Spleen (tissue), 11 donors: ENCODE measurements around the gene CECR2. TPM values are rescaled to one million over a fixed set of nuclear protein-coding genes. Genes with fewer than 3 reads are reported as not detected.
A peak's percentile ranks its signal among the peaks of the same experiment; 100 is the strongest.

ENCODE experiments used
- DNase-seq: peaks from one replicate; pipeline ENCODE4 v3.0.0-alpha.2; 2020
- H3K27ac ChIP-seq, 8 donors: fragments of 200-600 bp; sonication (generic) in 7 of 8; 1 replicate in 4 of 8; 2 replicates in 4 of 8; pipeline versions ENCODE4 v1.5.0 to v1.8.0; 2016 to 2021; ENCODE audit warnings: inconsistent platforms in 4 of 8, mild to moderate bottlenecking in 4 of 8, moderate library complexity in 1 of 8
- H3K27me3 ChIP-seq, 7 donors: fragments of 200-600 bp; sonication (generic) in 6 of 7; replicated peaks in 1 of 7; 1 replicate in 4 of 7; 2 replicates in 3 of 7; pipeline versions ENCODE4 v1.5.0 to v1.8.0; 2016 to 2021; ENCODE audit warnings: inconsistent platforms in 3 of 7, mild to moderate bottlenecking in 1 of 7
- H3K36me3 ChIP-seq, 6 donors: fragments of 200-600 bp; sonication (generic) in 5 of 6; 1 replicate in 4 of 6; 2 replicates in 2 of 6; pipeline versions ENCODE4 v1.5.0 to v1.8.0; 2016 to 2021; ENCODE audit warnings: inconsistent platforms in 2 of 6
- H3K4me1 ChIP-seq, 6 donors: fragments of 200-600 bp; sonication (generic) in 5 of 6; 1 replicate in 3 of 6; 2 replicates in 3 of 6; pipeline versions ENCODE4 v1.5.0 to v1.8.0; 2016 to 2021; ENCODE audit warnings: inconsistent platforms in 3 of 6
- H3K4me3 ChIP-seq, 8 donors: fragments of 200-600 bp; sonication (generic) in 7 of 8; 1 replicate in 4 of 8; 2 replicates in 4 of 8; pipeline versions ENCODE4 v1.5.0 to v1.8.0; 2016 to 2021; ENCODE audit warnings: inconsistent platforms in 4 of 8, mild to moderate bottlenecking in 4 of 8, moderate library complexity in 2 of 8
- H3K9me3 ChIP-seq, 8 donors: fragments of 200-600 bp; sonication (generic) in 7 of 8; 1 replicate in 4 of 8; 2 replicates in 4 of 8; pipeline versions ENCODE4 v1.5.0 to v1.8.0; 2016 to 2021; ENCODE audit warnings: inconsistent platforms in 4 of 8
- CTCF ChIP-seq, 11 experiments: fragments of 200-600 bp in 7 of 11; fragments of 450-650 bp in 4 of 11; sonication (generic) in 4 of 11; IDR thresholded peaks in 8 of 11; conservative IDR thresholded peaks in 3 of 11; 1 replicate in 7 of 11; 2 replicates in 4 of 11; pipeline versions ENCODE4 v1.4.0 to v1.8.0; 2016 to 2021; ENCODE audit warnings: antibody characterized with exemption in 11 of 11, inconsistent platforms in 4 of 11, mild to moderate bottlenecking in 1 of 11
- POLR2A ChIP-seq, 3 donors: fragments of 450-650 bp; IDR thresholded peaks; one replicate each; pipeline ENCODE4 v1.5.1; 2017; ENCODE audit warnings: antibody characterized with exemption in 3 of 3, mild to moderate bottlenecking in 1 of 3
- POLR2AphosphoS5 ChIP-seq, 3 donors: sonication (generic); formaldehyde crosslinking; IDR thresholded peaks; one replicate each; pipeline ENCODE4 v1.5.1; 2017; ENCODE audit warnings: antibody characterized with exemption in 3 of 3
- WGBS, 5 donors: extraction: QIAGEN DNeasy Blood & Tissue Kit in 3 of 5; methylation state at CpG; one replicate each; pipeline versions ENCODE4 v1.1.5 to v1.1.7; 2013 to 2018; 5-methylcytosine and 5-hydroxymethylcytosine counted together
- intact Hi-C: fragments of 100-400 bp; cut with DNase I; formaldehyde crosslinking; loops from one replicate; pipeline ENCODE4 v1.15.0; 2023; ENCODE audit warnings: low total_unique reads
- polyA plus RNA-seq, 3 donors: library from polyadenylated mRNA; stranded (reverse); fragments of 200-250 nt; gene quantifications; one replicate each; pipeline ENCODE4 v1.2.1, GENCODE V29; 2013
- total RNA-seq, 7 donors: library from RNA; depleted of rRNA in 3 of 7; stranded (reverse); fragments of >200 nt in 3 of 7; fragmentation: NEBNext Ultra II Directional in 4 of 7; extraction: Animal tissue kit (Norgen Biotek cat#: 25700) in 4 of 7; gene quantifications; one replicate each; pipeline versions ENCODE4 v1.1.0 to v1.2.1, GENCODE V29; 2016 to 2021
- donor health status: healthy with polysubstance abuse.
- donor health status: DM: no; HTN: no; CAD: no; lungs with moderate emphysema.
- donor health status: DM: no; HTN: no; CAD: no.
- donor health status: Bipolar disorder and iron deficiency.
- donor health status: healthy.
- donor health status: DM: no; HTN: no; CAD: no.
- donor health status: DM: yes; HTN: yes; CAD: no.

Gene CECR2
- total and polyA plus RNA-seq, 10 donors = 0.05 to 3.0 (median 0.91) TPM

- DNase-seq = peak; percentile 29
- no peaks in the 10 kb centered on the region for H3K9me3 ChIP-seq
- H3K27me3 ChIP-seq = peaks cover 0 to 38% (median 0%) of the 10 kb centered on the region in 7 donors
- 60 to 70% (median 66%) methylated on average over 21 of the region's 21 CpGs for WGBS, 5 donors
- intact Hi-C loops = no loop called here
- peak; percentile 75 to 84 (median 79) for TF ChIP-seq POLR2AphosphoS5 (IDR thresholded peaks at IDR 0.05)
- no peak for TF ChIP-seq CTCF (IDR thresholded peaks at IDR 0.05 in 8 of 11, conservative IDR thresholded peaks at IDR 0.05 in 3 of 11)
- H3K36me3 ChIP-seq = no peaks in the 10 kb centered on the region
- peak overlapping the region in 1 of 8 donors; percentile 54 for H3K4me3 ChIP-seq
- H3K4me1 ChIP-seq = peaks cover 0 to 3% (median 0%) of the 10 kb centered on the region in 6 donors
- peak overlapping the region in 7 of 8 donors; percentile 58 to 84 (median 80) for H3K27ac ChIP-seq
Observed at GRCh38 chr22:17570851-17571631, 201.8 kb downstream of the CECR2 start.

- no peaks in the 10 kb centered on the region for H3K36me3 ChIP-seq
- no peak for DNase-seq
- H3K4me3 ChIP-seq = no peak overlapping the region
- H3K27ac ChIP-seq = peak overlapping the region in 3 of 8 donors; percentile 64 to 69 (median 67)
- H3K9me3 ChIP-seq = no peaks in the 10 kb centered on the region
- WGBS, 5 donors = 83 to 91% (median 86%) methylated on average over 5 of the region's 5 CpGs
- intact Hi-C loops = no loop called here
- no peak for TF ChIP-seq POLR2A (IDR thresholded peaks at IDR 0.05)
- no peak for TF ChIP-seq POLR2AphosphoS5 (IDR thresholded peaks at IDR 0.05)
- no peak for TF ChIP-seq CTCF (IDR thresholded peaks at IDR 0.05 in 8 of 11, conservative IDR thresholded peaks at IDR 0.05 in 3 of 11)
- H3K4me1 ChIP-seq = peaks cover 0 to 1% (median 0%) of the 10 kb centered on the region in 6 donors
- peaks cover 0 to 24% (median 0%) of the 10 kb centered on the region in 7 donors for H3K27me3 ChIP-seq
Observed at GRCh38 chr22:17575151-17575550, 205.9 kb downstream of the CECR2 start.

GRCh38 chr22:17575681-17576080 is 206.4 kb downstream of the CECR2 start:
- Histone ChIP-seq H3K4me3 (no peak overlapping the region), H3K27me3 (peaks cover 0 to 20% (median 0%) of the 10 kb centered on the region in 7 donors), H3K4me1 (no peaks in the 10 kb centered on the region), H3K27ac (peak overlapping the region in 5 of 8 donors; percentile 42 to 69 (median 64)), H3K36me3 (no peaks in the 10 kb centered on the region), H3K9me3 (no peaks in the 10 kb centered on the region)
- 81 to 91% (median 88%) methylated on average over 4 of the region's 4 CpGs for WGBS, 5 donors
- no peak for DNase-seq
- TF ChIP-seq CTCF (IDR thresholded peaks at IDR 0.05 in 8 of 11, conservative IDR thresholded peaks at IDR 0.05 in 3 of 11) = no peak
- TF ChIP-seq POLR2A (IDR thresholded peaks at IDR 0.05) = no peak
- no peak for TF ChIP-seq POLR2AphosphoS5 (IDR thresholded peaks at IDR 0.05)
- intact Hi-C loops = no loop called here

- WGBS, 5 donors = 75 to 79% (median 78%) methylated on average over 6 of the region's 6 CpGs
- intact Hi-C loops = no loop called here
- DNase-seq = no peak
Observed at GRCh38 chr22:17576470-17576869, 207.2 kb downstream of the CECR2 start.

More at GRCh38 chr22:17576470-17576869, 207.2 kb downstream of the CECR2 start:
- H3K4me1 ChIP-seq = no peaks in the 10 kb centered on the region
- no peaks in the 10 kb centered on the region for H3K9me3 ChIP-seq
- H3K4me3 ChIP-seq = no peak overlapping the region
- peaks cover 0 to 23% (median 0%) of the 10 kb centered on the region in 7 donors for H3K27me3 ChIP-seq
- peaks cover 0 to 6% (median 0%) of the 10 kb centered on the region in 6 donors for H3K36me3 ChIP-seq
- TF ChIP-seq CTCF (IDR thresholded peaks at IDR 0.05 in 8 of 11, conservative IDR thresholded peaks at IDR 0.05 in 3 of 11) = no peak
- TF ChIP-seq POLR2AphosphoS5 (IDR thresholded peaks at IDR 0.05) = peak in 1 of 3 donors; percentile 11
- no peak for TF ChIP-seq POLR2A (IDR thresholded peaks at IDR 0.05)
- peak overlapping the region in 5 of 8 donors; percentile 54 to 69 (median 64) for H3K27ac ChIP-seq
